ENCODE measurements around the gene PDLIM7.
A peak's percentile ranks its signal among the peaks of the same experiment; 100 is the strongest.
"Not testable (repeated sequence)": the region's sequence is repeated elsewhere in the genome, so short reads cannot be mapped to it uniquely, and the experiment has no call there.

The PDLIM7 gene, protein sequence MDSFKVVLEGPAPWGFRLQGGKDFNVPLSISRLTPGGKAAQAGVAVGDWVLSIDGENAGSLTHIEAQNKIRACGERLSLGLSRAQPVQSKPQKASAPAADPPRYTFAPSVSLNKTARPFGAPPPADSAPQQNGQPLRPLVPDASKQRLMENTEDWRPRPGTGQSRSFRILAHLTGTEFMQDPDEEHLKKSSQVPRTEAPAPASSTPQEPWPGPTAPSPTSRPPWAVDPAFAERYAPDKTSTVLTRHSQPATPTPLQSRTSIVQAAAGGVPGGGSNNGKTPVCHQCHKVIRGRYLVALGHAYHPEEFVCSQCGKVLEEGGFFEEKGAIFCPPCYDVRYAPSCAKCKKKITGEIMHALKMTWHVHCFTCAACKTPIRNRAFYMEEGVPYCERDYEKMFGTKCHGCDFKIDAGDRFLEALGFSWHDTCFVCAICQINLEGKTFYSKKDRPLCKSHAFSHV

DNA sequence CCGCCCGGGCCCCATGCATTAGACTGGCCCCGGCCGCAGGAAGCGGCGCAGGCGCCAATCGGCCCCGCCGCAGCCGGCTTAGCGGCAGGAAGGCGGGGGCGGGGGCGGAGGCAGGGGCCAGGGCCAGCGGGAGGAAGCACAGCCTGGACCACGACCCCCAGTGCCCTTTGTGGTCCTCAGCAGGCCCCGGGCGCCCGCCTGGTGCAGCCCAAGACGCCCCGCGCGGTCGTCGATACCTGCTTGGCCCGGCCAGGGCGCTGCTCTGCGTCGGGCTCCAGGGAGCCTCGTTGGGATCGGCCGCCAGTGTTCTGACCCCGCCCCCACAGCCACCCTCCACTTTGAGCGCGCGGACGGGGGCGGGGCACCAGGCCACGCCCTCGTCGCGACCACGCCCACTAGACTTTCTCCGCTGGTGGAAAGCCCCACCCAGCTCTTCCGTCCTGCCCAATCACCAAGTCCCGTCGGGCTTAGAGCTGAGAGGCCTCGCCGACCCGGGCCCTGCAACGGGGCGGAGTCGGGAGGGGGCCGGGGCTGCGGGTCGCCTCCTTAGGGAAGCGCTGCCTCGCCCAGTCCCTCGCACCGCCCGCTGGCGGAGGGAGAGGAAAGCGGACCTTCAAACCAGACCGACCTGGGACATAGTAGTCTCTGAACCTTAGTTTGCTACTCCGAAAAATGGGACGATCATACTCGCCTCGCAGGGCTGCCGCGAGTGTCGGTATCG, at the start of gene PDLIM7:
PDLIM7 (minus strand) TSS at position 313 of the 721 bp plus-strand sequence. CDS start 1,092 bp downstream, outside the sequence.
- DNase-seq = peak in 55 of 56 donors; percentile 14 to 93 (median 76)

DNA sequence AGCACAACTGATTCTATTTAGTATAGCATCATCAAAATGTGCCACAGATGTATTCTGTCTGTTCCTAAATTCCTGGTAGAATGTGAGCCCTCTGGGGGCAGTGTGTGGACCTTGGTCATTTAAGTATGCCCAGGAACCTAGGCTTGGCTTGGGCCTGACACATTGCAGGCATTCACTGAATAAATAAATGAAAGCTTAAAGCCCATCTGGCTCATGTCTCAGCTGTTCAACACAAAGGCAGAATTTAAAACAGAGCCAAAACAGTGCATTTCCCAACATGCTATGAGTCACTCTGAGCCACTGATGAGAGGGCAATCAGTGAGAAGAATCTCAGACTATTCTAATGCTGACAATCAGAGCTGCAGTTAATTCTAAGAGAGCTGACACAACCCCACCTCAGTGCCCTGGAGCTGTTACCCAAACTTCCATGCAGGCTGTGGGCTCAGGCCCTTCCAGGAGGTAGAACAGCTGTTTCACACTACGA, 48.9 kb upstream of the PDLIM7 start:
- peak in 16 of 56 donors; percentile 10 to 68 (median 27) for DNase-seq

DNA sequence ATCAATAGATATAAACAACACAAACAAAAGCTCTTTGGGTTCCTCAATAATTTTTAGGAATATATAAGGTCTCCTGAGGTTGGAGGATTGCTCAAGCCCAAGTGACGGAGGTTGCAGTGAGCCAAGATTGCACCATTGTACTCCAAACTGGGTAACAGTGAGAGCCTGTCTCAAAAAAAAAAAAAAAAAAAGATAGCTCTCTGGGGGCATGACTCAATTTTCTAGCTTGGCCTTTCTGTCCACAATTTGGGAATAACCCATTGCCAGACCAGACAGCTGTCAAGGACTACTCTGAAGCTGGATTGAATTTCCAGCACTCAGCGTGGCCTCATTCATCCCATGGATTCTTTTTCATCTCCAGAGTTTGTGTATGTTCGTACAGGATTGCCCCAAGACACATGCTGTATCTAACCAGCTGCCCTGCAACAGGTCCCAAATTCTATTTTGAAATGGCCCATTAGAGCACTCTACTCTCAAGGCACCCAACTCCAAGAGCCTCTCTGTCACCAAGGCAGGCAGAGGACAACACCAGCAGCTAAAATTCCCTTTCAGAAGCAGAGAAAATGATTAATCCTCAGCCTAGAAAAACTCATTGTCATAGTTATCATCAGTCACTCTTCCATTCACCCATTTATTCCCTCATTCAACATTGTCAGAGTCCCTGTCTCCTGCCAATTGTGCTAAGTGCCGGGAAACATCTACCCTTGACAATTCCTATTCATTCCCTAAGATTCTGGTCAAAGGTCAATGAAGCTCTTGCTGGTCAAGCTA, 48.3 kb upstream of the PDLIM7 start:
- peak in 2 of 56 donors; percentile 8 to 44 for DNase-seq

DNA sequence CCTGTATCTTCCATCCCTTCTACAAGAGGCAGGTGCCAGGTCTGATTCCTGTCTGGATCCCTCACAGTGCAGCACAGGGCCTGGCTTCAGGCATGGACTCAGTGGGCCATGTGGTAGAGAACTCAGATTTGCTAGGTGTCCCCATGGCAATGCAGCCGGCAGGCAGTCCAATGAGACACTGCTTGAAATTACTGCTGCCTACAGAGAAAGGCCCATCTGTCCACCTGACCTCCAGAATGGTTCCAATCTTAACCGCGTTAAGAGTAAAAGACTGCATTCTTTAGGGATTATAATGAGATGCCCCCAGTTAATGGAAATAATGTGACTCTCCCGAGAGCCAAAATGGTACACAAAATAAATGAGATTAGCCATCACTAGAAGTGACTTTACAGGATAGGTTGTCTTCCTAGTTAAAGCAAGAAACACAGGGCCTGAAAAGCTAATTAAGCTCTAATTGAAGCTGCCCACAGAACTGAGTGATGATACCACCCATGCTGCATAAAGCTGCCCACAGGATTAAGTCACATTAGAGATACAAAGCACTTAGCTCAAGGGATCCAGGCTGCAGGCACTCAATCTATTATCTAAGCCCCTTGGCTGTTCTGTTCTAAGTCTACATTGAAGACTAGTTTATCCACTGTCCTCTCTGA, 45.5 kb upstream of the PDLIM7 start:
- no peak for DNase-seq

DNA sequence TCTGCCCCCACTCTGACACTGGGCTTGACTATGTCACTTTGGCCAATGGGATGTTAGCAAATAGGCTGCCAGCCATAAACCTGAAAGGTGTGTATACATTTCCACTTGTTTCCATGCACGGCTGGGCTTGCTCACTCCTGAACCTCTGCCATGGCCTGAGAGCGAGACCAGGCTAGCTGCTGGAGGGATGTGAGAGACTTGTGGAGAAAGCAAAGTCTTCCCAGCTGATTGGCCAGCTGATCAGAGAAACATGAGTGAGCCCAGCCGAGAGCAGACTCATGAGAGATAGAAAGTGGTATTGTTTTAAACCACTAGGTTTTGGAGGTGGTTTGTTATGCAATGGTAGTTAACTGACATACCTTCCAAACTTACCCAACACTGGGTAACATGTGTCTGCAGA, 43.0 kb upstream of the PDLIM7 start:
- no peak for DNase-seq

DNA sequence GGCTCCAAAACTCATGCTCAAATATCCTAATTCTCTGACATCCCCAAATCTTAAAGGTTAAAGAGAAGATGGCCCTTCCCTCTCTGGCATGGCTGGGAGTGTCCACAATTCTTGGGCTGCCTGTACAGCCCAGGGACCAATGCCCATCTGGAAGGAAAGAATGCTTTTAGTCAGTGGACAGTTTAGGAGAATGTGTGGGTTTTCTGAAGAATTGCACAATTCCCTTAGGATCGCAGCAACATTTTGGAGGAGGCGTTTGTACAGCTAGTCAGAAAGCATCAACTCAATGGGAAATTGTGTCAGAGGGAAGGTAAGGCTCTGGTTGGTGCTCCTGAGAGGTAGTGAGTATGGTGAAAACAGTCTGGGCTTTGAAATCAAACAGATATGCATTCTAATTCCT, 42.0 kb upstream of the PDLIM7 start:
- DNase-seq = no peak

DNA sequence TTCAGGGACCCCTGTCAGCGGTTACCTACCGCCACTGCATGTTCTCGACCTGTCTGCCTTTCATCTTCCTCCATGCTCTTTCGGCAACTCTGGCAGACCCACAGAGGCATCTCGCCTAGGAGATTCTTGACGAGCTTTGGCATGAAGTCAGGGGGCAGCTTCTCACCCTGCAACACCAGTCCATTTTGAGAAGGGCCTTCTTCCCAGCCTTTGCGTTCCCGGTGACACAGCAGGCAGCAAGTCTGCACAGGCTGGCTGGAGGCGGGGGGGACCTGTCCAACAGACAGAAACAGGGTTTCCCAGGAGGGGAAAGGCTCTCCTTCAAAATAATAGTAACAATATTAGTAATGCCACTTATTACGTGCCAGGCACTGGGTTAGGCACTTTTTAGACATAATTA, 41.5 kb upstream of the PDLIM7 start:
- no peak for DNase-seq

DNA sequence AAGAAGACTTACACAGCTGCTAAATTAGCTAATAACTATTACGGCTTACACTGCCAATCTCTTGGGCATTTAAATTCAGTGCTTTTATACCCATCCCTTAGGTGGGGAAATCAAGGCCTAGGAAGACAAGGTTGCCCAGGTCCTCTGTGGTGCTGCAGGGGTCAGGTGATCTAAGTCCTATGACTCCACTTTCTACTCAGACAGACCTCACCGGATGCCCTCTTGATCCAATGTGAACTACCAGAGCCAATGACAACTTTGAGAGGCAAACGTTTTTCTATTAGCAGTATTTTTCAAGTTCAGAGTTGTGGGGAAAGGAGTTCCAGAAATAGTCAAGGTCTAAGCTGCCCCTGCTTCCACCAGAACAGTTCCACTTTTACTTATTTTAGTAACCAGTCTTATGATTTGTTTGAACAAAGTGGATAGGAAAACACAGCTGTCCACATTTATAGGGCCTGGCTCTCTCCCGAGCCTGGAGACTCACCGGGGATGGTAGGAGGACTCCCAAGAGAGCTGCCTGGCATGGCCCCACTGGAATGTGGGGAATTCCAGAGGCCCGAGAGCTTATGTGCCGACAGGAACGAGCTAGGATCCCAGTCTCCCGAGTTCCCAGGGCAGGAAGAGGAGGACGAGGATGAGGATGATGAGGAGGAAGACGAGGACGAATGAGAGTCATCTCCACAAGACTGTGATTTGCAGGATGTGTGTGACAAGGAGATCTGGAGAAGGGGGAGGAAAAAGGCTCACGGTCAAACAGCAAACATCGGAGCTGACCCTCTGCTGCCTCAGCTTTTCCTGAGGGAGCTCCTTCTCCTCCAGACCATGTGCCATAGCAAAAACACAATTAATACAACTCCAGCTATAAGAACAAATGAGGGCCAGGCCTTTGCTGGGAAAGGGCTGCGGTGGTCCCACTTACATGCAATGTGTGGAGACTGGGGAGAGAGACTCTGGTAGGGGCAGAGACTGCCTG, 40.3 kb upstream of the PDLIM7 start:
- DNase-seq = no peak

DNA sequence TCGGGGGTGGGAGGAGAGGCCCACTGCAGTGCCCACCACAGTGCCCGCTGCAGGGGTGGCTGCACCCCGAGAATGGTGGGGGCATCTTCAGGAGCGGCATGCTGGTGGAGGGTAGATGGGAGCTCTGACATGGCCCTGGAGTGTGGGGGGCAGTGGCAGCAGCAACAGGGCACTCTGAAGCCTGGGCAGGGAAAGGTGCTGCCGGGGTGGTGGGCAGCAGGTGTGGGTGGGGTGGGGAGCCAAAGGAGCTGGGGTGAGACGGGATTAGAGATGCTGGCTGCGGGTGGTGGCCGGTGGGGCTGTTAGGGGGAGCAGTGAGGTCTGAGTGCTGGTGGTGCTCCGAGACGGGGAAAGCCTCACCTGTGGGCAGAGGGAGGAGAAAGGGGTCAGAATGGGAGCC, 39.0 kb upstream of the PDLIM7 start:
- DNase-seq = no peak

DNA sequence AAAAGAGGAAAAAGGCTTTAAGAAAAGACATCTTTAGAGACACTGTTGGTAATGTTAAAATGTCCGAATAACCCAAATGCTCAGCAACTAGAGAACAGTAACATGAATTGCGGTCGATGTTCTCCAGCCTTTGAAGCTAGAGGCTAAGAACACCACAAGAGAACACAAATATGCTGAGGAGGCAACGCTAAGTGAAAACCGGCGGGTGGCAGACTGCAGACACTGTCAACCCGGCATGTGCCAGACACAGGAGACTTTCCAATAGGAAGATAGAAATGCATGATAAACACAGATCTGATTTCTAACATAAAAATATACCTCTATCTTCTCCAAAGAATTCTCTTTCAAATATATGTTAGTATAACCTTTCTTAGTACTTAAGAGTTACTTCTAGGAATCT, 37.7 kb upstream of the PDLIM7 start:
- DNase-seq = peak in 1 of 56 donors; percentile 19

DNA sequence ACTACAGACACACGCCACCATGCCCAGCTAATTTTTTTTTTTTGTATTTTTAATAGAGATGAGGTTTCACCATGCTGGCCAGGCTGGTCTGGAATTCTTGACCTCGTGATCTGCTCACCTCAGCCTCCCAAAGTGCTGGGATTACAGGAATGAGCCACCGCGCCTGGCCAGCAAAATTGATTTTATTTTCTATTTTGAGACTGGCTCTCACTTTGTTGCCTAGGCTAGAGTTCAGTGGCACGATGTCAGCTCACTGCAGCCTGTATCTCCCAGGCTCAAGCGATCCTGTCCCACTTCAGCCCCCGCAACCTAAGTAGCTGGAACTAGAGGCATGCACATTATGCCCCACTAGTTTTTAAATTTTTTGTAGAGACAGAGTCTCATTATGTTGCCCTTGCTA, 37.0 kb upstream of the PDLIM7 start:
- DNase-seq = not testable (repeated sequence)

DNA sequence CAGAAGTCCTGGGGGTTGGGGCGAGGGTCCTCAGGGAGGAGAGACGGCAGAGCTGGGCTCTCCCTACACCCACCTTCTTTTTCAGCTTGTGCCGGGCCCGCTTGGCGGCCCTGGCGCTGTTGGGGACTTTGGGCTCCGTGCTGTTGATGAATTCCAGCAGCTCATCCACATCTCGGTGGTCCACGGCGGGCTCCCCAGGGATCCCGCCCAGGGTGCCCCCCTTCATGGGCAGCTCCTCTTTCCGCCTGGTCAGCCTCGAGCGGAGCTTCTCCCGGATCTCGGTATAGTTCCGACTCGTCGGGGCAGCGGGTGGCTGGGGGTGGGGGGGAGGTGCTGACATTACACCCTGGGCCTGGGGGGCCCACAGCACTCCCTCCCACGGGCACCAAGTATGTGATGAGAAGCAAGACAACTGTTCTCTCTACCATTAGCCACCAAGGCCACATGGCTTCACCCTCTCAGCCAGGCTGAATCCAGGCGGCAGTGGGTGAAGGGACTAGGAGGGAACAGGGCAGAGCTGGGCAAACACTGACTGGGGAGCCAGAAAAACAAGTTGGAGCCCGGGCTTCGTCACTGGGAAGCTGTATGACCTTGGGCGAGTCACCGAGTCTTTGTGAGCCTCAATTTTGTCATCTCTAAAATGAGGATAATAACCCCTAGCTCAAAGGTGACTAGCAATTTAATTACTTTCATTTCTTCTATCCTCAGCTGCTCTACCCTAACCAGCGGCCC, 34.0 kb upstream of the PDLIM7 start:
- DNase-seq = no peak

DNA sequence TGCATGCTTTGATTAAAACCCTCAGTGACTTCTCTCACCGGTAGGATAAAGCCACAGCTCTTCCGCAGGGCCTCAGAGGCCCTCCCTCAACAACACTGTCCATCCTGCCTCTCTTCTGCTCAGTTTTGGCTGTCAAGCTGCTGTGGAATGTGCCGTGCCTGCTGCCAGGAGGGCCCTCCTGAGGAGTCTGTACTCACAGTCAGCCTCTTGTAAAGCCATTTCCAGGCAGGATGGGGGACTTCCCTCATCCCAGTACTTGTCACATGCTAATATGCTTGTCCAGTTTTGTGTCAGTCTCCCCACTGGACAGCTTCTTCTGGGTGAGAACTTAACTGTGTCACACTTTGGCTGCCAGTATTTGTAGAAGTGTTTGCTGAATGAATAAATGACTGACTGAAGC, 33.2 kb upstream of the PDLIM7 start:
- no peak for DNase-seq

DNA sequence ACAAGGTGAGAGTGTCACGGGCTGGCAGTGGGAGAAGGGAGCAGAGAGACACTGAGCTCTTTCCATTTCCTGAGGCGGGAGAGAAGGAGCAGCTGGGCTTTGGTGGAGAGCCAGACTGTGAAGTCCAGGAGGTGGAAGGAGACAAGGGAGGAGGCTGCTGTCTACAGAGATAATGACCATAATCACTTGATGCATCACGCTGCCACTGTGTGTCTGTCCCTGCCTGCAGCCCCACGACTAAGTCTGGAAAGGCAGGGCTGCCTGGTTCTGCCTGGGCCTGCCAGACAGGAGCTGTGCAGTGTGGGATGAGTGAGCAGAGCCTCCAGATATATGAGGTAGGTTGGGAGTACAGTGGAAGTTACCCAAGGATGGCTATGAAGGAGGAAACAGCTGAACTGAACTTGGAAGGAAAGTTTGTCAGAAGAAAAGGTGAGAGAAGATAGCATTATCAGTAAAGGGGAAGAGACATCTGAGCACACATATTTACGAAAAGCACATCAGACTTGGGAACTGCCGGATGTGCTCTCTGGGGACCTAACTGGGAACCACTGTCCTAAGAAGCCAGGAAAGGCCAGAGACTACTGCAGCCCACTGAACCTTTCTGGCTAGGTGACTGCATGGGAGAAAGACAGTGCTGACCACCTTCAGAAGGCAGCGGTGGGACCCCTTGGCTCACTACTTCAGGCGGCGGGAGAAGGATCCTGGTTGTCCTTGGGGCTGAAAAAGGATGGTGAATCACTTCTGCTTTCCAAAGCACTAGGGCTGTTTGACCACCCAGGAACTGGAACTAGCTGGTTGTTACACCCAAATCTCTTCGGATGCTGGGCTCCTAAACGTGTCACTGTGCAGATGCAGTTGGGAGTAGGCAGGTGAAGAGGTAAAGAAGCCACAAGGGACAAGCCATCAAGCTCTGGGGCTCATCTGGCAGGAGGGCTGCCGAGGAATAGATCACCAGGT, 32.1 kb upstream of the PDLIM7 start:
- DNase-seq = no peak

DNA sequence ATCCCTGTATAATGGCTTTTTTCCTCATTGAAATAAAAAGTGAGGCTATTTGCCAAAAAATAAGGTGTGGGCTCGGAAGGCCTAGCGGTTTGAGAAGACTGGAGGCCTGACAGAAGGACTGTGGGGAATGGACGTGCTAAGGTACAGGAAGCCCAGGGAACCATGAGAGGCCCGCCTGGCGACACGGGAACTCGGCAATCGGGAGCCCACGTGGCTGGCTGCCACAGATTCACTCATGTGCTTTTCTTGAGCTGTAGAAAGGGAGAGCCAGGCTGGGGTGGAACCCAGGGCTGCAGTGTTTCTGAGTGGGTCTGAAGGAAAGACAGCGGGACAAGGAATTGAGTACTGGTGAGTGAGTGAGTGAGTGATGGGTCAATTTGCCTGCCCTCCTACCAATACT, 31.2 kb upstream of the PDLIM7 start:
- DNase-seq = no peak

DNA sequence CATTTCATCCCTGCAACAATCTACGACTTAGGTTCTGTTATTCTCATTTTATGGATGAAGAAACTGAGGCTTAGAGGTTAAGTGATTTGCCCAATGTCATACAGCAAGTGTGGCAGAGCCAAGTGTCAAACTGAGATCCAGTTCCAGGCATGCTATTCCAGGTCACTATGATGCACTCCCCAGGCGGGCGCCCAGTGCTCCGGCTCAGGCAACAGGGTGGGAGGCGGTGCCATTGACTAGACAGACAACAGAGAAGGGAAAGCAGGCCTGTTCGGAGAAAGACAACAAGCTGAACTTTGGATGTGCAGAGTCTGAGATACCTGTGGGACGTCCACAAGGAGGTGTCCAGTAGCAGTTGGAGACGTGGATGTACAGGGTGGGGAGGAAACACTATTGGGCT, 30.2 kb upstream of the PDLIM7 start:
- DNase-seq = no peak

DNA sequence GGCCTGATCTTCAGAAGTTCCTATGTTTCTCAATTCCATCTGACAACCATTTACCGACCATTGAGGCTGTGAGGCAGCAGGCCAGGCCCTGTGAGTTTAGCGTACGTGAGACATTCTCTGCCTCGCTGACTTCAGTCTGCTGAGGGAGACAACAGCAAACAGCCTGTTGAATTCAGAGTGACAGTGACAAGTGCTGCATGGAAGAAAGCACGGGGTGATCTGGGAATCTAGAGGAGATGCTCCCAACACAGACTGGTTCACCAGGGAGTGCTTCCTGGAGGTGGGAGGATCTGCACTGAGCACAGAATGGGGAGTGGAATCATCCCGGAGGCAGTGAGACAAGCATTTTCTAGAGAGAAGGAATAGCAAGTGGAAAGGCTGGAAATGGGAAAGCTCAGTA, 29.4 kb upstream of the PDLIM7 start:
- peak in 3 of 56 donors; percentile 9 to 52 (median 19) for DNase-seq

DNA sequence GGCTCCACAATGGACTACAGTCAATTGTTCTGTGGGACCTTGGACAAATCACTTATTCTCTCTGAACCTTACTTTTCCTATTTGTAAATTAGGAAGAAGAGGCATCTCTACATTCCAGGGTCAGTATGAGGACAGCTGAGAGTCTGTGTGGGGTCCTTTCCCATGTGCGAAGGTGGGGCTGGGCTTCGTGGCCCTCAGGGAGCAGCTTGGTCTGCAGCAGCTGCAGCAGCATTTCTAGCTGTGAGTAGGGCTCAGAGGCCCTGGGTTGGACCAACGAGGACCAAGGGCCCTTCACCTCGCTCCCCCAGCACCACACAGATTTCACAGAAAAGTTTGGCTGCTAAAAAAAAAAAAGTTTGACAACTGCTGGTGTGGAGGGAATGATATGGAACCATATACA, 28.8 kb upstream of the PDLIM7 start:
- no peak for DNase-seq
